GM18867 (cell line): ENCODE data around the gene CUL1.

Experiments used
- ATAC-seq: cut with Tn5 transposase; IDR thresholded peaks from one replicate; pipeline ENCODE4 v1.9.1; 2021; ENCODE audit warnings: mild to moderate bottlenecking, moderate library complexity; ENCODE audit not compliant: unreplicated experiment

The CUL1 gene

DNA sequence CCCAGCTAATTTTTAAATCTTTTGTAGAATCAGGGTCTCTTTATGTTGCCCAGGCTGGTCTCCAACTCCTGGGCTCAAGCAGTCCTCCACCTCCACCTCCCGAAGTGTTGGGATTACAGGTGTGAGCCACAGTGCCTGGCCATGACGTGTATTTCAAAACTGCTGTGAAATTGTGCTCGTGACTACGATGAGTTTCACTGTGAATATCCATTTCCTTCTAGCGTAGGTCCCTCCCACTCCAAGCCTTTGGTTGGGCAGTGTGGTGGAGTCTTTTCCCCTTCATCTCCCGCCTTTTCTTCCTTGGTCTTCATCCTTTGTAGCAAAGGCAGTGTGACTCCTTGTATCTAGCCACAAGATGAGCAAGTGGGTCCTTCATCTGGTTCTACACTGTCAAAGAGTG, 56.2 kb downstream of the CUL1 start:
- ATAC-seq: no peak

DNA sequence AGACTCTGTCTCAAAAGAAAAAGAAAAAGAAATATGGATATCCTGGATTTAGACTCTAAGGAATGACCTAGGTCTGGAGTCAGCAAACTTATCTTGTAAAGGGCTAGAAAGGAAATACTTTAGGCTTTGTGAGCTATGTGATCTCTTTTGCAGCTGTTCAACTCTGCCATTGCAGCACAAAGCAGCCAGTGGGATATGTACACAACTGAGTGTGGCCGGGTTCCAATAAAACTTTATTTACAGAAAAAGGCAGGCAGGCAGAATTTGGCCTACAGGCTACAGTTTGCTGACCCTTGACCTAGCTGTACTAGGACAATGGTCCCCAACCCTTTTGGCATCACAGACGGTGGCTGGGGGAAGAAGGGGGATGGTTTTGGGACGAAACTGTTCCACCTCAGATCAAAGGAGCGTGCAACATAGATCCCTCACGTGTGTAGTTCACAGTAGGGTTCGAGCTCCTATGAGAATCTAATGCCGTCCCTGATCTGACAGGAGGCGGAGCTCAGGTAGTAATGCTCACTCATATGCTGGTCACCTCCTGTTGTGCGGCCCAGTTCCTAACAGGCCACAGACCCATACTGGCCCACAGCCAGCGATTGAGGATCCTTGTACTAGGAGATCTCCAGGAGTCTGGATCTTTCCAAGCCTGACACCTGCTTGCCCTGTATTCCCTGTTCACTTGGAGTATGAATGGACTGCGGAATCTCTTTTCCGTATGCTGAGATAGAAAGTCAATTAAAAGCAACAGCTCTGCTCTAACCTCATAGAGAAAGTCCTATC, 63.0 kb downstream of the CUL1 start:
- ATAC-seq: no peak

DNA sequence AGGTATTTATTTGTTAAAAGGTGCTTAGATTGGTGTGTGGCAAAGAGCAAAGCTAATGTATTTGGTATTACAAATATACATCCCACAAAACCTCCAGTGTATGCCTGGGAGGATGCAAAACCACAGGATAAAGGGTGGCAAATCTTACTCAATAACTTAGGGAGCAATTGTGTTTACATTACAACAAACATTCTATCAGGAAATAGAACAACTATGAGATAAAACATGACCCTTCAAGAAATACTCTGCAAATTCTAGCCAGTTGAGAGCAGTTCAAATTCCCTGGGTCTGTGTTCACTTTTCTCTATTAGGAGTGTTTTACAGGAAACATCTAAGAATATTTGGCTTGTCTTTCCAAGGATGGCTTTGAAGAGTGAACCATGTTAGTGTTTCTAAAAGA, 64.9 kb downstream of the CUL1 start:
- no peak for ATAC-seq

DNA sequence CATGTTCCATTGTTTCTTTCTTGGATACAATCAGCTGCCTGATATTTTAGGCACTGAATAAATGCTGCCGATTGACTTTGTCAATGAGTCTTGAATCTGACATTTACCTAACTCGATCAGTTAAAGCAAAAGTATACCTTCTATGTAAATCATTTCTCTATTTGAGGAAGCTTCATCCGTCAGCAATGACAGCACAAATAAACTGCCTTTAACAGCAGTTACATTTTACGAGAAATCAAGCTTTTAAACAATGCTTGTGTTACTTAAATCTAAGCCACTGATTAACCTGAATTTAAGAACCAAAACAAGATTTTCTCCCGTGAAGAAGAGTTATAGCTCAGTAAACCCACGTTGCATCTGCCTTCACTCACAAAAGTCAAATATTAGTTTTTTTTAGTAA, 71.3 kb downstream of the CUL1 start:
- no peak for ATAC-seq

DNA sequence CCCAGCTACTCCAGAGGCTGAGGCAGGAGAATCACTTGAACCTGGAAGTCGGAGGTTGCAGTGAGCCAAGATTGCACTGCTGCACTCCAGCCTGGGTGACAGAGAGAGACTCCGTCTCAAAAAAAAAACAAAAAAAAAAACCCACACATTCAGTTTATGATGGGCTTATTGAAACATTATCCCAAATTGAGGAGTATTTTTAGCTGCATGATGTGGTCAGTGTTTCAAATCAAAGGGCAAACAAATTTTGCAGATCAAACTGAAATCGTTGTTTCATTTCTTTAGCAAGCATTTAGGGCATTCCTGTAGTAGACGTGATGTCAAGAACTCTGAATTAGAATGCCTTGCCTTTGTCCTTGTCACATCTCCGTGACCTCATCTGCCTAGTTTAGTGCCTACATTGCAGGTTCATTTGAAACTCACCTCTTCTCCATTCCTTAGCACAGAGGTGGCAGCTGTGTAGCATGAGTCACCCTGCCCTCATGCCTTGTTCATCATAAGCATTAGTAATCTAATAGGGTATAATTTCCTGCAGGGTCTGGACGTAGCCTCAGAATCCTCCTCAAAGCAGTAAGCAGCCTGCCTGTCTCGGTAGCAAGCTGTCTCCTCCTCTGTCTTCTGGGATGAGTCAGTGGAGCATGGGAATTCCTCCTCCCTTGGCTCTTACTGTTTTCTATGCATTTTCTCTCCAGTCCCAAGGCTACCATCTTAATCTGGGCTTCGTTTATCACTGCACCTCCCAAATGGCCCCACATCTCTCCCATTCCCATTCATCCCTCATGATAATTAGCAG, 73.8 kb downstream of the CUL1 start:
- no peak for ATAC-seq

DNA sequence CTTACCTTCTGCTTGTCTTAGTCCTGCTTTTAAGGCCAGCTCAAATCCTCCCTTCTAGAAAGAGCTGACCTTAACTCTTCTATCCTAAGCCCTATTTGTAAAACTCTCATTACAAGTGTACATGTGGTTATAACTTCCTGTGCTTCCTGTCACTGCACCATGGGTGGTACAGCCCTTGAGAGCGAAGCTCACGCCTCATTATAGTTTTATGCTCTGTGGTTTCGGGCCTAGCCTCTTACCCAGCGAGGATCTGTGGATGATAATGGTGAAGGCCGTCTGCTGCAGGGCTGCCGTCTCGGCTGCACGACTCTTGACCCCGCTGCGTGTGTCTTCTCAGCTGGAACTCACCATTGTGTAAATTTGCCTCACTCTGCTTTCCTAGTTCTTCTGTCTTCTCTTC, 74.6 kb downstream of the CUL1 start:
- ATAC-seq: peak; percentile 87

DNA sequence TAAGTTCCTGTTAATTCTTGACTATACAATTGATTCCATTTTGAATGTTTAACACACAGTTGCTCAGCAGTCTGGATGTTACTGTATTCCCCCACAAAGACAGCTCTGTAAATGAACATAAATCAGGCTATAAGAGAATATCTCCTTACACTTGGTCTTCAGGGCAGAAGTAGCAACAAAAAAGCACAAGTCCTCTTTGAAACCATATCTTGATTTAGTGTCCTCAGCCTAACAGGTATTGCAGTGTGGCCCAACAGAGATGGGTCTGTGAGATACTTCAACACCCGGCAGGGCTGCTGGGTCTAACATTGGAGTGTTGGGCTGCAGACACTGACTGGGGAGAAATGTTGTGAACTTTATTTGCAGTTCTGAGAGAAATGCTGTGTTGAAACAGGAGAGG, 75.8 kb downstream of the CUL1 start:
- ATAC-seq: no peak

DNA sequence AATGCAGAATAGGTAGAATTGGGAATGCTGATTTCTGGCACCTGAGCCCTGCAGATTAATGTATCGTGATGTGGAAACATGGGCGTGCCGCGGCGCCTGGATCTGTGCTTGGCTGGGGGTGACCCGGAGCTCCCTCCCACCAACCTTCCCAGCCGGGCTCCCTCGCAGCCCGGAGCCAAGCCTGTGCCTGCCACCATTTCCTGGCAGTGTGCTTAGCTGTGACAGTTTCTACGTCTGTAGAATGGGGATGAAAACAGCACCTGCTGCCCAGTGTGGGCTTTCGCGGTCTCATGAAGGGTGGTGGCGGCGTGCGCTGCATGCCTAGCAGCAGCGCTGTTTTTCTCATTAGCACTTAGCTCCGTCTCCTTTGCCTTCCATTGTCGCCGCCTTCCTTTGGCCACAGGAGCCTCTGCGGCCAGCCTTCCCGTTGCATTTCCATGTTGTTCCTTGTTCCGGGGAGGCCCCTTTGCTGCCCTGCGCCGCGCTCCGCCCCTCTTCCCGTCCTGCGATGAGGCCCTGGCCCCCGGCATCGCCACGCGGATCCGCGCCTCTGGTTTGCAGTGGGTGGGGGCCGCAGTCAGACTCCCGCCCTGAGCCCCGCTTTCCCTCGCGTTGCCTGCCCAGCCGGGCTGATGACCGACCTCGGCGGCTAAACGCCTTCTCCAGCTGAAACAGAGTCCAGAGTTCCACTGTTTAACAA, 84.2 kb downstream of the CUL1 start:
- ATAC-seq: no peak

- ATAC-seq: no peak
Measured at GRCh38 chr7:148783801-148784527, 85.3 kb downstream of the CUL1 start.

DNA sequence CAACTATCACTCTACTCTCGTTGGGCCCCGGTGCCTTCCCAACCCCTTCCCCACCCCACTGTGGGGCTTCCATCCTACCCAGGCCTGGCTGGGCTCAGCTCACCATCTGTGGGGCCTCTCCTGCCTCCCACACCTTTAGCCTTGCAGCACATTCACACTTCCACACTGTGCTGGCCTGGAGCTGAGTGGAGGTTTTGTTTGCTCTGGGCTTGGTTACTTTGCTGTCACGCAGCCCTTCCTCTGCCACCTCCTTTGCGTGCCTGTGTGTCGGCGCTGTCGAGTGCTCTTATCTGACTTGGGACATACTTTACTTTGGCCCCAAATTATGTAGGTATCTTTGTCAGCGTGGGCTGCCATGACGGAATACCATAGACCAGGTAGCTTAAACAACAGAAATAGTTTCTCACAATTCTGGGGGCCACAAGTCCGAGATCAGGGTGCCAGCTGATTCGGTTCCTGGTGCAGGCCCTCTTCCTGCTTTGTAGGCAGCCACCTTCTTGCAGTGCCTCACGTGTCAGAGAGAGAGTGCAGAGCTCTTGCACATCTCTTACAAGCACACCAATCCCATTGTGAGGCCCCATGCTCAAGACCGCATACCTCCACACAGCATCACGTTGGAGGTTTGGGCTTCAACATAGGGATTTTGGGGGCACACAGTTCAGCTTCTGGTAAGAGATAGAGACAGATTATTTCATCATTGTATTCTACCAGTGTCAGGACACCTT, 89.0 kb downstream of the CUL1 start:
- no peak for ATAC-seq

- ATAC-seq: no peak
Measured at GRCh38 chr7:148789220-148789619, 90.5 kb downstream of the CUL1 start.

GRCh38 chr7:148790131-148790726, 91.5 kb downstream of the CUL1 start:
- ATAC-seq: no peak

GRCh38 chr7:148790850-148791249, 92.1 kb downstream of the CUL1 start:
- no peak for ATAC-seq

- ATAC-seq: no peak
Measured at GRCh38 chr7:148791546-148791945, 92.8 kb downstream of the CUL1 start.

GRCh38 chr7:148793590-148793989, 94.9 kb downstream of the CUL1 start:
- ATAC-seq: no peak

GRCh38 chr7:148794476-148794875, 95.8 kb downstream of the CUL1 start:
- no peak for ATAC-seq

GRCh38 chr7:148796841-148797240, 98.1 kb downstream of the CUL1 start:
- no peak for ATAC-seq

GRCh38 chr7:148799893-148800555, 101.3 kb downstream of the CUL1 start:
- ATAC-seq: no peak

DNA sequence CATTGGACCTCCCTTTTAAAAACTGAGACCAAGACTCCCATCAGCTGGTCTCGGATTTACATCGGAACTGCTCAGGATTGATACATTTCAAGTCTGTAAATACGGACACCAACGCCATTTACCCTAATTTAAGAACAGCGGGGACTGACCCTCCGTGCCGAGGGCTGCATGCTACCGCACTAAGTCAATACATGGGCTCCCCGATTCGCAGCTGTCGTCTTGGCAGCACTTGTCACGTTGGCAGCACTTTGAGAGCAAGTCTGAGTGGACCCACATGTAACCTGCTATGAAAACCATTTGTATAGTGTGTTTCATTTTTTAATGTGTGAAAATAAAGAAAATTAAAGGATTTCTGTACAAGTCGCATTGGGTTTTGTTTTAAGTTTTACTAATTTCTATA, 102.0 kb downstream of the CUL1 start:
- no peak for ATAC-seq

DNA sequence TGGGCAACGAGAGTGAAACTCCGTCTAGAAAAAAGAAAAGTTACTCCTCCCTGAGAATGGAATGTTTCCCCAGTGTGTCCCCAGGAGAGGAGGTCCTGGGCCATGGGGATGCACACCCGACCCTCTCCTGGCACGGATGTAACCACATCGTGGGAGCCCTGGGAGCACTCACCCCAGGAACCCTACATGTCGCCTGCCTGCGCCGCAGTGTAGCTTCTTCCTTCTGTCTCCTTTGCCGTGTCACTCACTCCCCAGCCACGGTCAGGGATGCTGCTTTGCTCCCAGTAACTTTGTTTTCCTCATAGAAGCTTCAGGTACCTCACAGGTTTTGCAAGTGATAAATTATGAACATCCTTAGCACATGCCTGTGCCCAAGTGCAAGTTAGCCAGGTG, 103.4 kb downstream of the CUL1 start:
- no peak for ATAC-seq
